ENCODE measurements around the gene ERG.

ERG gene

DNA sequence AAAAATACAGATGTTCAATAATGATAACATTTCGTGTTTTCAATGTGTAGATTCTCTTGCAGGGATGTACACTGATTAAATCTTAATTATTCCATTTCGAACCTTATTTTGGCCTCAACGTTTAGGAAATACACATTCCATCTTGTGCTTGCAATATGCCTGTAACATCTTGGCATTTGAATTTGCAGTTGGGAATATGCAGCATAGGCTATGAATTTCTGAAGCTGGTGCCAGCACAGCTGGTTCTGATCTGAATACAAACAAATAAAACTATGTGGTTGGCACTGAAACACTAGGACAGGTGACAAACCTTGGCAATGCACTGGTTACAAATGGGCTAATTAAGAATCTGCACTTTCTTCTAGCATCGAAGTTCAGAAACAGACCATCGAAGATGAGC, 108.4 kb downstream of the ERG start:
- DNase-seq (ENCODE audit: low spot score), result no peak

DNA sequence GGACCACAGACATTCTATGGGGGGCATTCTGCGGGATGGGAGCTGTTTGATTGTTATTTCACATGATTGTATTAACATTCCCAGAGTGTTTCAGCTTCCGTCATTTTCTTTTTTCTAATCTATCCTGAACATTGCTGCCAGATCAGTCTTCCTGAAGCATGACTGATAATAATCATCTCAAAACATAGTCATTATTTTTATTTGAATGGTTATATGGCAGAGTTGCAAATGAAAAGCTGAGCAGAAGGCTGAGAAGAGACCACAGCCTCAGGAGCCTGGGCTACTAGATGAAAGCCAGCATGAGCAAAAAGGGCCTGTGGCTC, 109.0 kb downstream of the ERG start:
- no peak for DNase-seq (ENCODE audit: low spot score)

DNA sequence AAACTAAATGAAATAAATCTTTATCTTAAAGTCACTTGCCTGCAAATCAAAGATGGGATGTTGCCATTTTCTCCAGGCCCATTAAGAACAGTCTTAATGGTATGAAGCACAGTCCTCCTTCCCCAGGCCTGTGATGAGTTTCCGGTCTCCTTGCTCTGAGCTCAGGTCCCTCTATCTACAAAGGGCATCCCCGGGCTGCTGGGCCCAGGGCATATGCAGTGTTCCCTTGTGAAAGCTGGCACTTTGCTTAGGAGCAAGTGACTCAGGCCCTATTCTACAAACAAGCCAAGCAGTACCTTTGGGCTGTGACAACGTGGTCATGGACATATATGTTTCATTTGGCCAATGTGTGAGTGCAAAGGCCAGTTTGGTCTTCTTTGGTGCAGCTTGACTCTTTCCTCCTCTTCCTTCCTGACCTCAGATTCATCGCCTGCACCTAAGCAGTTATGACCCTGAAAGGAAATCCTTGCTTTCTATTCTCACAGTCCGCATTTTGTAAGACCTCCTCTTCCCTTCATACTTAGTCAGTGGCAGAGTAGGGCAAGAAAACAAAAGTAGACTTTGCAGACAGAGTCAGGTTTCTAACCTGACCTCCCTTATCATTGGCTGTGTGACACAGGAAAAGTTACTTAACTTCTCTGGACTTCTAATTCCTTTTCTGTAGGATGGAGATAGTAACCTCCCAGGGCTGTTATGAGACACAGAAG, 109.5 kb downstream of the ERG start:
- no peak for DNase-seq (ENCODE audit: low spot score)

DNA sequence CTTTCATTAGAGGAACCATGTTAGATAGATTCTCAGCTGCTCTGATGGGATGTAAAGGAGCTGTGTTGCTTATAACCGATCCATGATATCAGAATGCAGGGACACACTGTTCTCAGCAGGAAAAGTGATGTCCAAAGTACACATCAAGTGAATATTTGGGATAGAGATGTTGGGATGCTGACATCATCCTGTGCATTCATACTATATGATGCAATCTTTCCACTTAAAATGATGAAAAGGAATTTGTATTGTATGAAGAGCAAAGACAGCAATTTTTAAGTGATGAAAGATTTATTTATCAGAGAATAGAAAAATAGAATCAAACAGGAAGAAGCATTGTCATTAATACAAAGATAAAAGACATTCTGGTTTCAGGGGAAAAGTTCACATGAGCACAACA, 110.1 kb downstream of the ERG start:
- no peak for DNase-seq (ENCODE audit: low spot score)

DNA sequence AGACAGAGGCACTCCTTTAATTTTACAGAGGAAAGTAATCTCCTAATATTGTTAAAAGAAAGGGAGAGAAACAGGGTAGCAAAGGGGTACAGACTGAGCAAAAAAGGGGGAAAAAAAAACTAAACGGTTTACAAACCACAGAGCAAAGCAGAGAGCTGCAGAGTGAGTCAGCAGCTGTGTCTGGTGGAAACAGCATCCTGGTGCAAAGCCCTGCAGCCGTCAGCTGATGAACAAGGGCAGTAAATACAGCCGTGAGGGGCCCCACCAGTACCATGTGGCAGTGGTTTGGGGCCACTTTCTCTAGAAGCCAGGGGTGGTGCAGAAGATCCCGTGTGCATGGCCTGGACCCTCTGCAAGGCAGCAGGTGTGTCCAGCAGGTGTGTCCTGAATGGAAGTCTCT, 111.3 kb downstream of the ERG start:
- DNase-seq (ENCODE audit: low spot score), result no peak

DNA sequence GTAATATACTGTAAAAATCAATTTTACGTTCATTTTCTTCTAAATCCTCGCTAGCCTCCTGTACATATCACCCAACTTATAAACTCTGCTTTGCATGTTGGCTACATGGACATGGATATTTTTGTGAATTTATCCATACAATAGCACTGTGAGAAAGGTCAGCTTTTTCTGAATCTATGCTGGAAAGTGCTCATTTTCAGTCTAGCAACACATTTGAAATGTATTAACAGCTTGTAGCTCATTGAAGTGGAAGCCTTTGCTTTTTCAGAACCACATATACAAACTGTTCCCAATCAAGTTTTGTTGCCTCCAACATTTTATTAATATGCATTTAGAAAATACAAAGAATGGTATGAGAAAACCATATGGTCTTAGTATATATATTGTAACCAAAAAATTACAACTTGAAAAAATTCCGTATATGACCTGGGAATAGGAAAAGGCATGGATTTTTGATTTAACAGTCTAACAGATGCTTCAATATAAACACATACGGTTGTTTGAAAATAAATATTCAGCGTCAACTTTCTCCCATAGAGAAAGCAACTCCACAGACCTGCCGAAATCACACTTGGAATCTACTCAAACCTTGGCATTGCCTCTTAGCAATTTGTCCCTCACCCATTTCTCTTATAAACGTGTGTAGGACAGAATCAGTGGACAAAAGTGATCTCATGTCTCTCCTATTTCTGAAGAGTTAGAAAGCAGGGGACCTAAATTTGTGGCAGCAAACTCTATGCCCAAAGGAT, 112.7 kb downstream of the ERG start:
- no peak for DNase-seq (ENCODE audit: low spot score)

DNA sequence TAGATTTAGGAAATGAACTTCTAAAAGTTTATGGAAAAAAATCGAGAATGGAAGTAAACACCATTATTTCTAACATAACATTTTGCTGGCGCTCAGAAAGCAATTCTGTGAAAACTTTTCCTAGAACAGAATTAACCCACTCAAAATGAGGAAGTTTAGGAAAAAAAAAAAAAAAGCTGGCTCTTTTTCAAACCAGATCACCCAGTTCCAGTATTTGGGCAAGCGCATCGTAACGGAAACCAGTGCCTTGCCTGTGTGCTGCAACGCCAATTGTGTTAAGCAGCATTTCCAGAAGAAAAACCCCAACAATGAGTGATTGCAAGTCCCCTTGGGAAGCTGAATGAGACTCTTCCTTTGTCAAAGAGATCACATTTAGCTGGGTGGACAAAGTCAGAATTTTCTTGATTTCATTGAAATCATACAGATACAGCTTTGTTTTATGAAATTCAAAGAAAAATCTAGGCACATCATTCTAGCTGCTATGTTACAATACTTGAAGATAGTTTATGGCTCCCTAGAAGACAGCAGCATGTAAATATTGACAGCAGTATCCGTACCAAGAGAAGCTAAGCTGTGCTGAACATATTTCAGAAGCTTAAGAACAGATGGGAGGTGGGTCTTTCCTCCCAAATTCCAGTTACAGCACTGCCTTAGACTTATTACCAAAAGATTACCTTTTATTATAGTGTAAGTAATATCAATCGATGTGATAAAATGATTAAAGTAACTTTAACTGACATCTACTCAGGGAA, 113.4 kb downstream of the ERG start:
- DNase-seq (ENCODE audit: low spot score), result peak; percentile 42

DNA sequence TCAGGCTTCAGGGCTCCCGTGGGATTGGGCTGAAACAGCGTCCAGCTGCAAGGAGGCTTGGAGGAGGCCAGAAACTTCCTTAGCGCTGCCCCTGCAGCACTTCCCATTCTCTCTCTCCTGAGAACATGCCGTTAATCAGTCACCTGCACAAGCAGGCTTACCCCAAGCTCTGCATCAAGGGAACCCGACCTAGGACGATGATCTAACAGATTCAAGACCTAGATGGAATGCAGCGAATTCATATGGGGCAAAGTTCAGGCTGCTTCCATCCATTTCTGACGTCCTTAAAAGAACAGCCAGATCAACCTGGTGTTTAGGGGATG, 114.1 kb downstream of the ERG start:
- no peak for DNase-seq (ENCODE audit: low spot score)

DNA sequence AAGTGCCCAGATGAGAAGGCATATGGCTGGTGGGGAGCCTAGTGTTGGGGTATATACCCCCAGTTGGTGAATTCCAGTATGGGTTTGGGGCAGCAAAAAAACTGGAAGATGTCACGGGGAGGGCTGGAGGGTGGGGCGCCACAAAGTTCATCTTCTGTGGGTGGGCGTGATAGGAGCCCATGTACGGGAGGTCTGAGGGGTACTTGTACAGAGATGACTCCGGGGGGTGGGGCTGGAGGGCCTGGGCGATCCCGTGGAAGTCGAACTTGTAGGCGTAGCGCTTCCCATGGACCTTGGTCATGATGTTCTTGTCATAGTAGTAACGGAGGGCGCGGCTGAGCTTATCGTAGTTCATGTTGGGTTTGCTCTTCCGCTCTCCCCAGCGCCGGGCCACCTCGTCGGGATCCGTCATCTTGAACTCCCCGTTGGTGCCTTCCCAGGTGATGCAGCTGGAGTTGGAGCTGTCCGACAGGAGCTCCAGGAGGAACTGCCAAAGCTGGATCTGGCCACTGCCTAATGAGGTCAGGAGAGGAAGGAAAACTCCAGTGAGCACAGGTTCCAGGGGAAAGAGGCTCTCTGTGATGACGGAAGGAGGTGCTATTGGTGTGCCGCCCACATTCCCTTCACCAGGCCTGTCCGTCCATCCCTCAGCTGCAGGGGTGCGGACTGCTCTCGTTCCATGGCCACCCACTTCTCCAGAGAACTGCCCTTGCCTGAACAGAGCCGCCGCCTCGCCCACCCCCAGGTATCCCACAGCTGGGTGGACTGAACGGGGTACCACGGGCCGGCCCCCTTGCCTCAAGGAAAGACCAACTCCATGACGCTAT, 114.7 kb downstream of the ERG start:
- no peak for DNase-seq (ENCODE audit: low spot score)

DNA sequence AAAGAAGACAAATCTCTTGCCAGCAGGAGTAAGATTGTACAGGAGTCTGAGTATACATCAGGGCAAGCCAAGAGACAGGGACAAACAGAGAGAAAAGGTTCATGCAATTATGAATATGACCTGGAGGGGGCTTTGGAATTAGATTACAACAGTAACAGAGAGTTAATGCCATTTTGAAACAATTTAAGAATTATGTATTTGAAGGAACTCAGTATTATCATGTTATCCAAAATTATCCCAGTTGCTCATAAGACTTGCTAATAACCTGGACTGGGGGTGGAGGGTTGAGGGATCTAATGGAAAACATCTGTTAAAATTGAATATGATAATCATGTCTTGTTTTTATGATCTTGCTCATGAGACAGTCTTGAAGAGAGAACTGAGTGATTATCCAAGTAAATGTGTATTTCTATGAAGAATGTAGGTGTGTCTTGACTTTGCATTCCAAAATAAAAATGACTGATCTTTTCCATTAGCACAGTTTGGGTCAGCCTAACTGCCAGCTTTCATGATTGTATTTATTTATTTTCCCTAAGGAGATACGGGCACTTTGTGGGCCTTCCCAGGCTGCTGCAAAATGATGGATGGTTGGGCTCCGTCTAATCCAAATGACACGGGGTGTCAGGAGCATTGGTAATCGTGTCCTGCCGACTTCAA, 117.7 kb downstream of the ERG start:
- no peak for DNase-seq (ENCODE audit: low spot score)

DNA sequence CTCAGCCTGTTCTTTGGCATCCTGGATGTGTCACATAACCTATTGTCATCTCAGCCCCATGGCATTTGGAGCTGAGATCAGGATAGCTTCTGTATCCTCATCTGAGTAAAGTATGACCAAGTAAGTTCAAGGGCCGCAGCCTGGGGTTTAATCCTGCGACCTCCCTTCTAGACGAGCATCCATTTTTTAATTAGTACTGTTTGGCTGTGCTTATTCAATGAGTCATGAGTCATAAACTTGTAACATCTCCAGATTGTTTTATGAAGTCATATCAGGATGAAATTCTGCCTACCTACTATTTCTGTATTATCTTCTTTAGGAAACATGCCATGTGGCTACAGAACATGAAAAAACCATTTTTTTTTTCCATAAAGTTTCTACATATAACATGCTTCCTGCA, 119.1 kb downstream of the ERG start:
- DNase-seq (ENCODE audit: low spot score), result no peak

DNA sequence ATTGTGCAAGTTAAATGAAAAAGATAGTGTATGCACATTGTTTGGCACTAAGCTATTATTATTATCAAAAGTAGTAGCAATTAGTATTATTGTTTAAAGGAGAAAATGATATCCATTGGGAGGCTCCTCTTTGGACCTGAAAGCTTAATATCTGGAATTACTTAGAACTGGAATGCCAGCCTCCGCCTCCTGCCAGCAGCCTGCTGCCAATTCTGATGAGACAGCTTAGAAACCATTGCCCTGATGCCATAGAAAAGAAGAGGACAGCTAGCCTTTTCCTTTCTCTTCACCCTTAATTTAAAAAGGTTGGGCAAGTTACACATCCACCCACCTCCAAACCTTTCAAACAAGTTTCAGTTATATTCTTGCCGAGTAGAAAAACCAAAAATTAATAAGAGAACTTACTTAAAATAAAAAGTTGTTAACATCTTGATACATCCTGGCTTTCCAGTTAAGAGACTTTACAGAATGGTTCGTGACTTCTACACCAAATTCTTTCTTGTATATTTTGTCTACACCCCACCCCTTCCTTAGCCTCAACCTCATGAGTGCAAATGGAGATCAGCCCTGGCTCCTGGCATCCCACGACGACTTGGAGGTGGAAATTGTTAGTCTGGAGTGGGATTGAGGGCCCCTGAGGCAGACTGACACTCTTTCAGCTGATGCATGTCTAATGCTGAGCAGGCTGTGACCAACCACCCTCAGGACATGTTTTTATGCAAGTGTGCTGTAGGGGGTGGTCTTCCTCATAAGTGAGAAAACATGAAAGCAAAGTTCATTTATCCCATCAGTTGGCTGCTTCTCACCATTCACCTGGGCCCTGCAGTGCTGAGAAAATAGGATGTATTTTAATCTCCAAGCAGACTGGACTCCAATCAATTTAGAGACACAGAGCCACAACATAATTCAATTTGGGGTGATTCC, 120.8 kb downstream of the ERG start:
- no peak for DNase-seq (ENCODE audit: low spot score)

DNA sequence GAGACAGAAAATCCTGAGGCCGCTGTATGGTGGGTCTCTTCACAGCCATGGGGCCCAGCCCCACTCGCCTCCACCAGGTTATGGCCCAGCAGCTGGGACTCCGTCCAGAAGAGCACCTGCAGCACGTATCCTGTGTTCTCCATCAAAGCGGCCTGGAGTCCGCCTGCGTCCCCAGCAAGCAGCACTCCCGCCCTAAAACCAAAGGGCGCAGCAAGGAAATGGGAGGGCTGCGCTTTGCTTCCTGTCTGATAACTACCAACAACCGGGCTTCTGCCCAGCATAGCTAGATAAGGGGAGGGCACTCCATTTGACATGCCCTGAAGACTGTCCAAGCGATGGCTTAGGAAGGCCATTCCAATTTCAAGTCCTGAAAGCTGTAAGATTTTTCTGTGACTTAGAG, 121.6 kb downstream of the ERG start:
- no peak for DNase-seq (ENCODE audit: low spot score)

DNA sequence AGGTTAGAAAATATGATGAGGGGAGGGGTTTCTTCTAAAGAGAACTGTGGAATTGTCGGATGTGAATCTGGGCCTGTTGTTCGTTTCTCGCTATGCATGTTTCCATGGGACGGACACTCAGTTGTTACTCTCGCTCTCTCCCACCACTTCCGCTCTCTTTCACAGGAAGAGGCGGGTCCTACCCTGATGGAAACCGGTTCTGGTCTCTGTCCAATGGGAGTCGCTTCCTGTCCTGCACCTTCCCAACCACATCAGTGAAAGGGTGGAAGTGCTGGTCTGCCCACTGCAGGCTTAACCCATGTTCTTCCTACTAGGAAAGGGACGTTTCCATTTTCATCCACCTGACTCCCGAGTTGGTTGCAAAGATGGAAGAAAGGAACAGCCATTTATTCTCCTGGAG, 122.0 kb downstream of the ERG start:
- no peak for DNase-seq (ENCODE audit: low spot score)

DNA sequence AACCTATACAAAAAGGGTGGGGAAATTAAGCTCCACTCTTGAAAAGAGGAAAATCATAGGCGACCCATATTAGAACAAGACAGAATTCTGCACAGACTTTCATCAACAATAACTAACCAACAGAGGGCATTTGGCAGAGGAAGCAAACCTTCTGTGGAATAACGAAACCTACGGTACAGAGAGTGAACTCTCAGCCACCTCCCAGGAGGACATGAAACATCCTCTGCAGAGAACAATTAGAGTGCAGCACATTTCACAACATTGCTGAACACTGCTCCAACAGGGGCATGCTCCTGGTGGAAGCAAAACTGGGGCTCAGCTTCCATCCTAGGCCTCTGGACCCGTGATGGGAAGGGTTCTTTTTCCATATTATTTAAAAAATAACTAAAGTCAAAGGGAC, 130.6 kb downstream of the ERG start:
- DNase-seq (ENCODE audit: low spot score), result no peak

DNA sequence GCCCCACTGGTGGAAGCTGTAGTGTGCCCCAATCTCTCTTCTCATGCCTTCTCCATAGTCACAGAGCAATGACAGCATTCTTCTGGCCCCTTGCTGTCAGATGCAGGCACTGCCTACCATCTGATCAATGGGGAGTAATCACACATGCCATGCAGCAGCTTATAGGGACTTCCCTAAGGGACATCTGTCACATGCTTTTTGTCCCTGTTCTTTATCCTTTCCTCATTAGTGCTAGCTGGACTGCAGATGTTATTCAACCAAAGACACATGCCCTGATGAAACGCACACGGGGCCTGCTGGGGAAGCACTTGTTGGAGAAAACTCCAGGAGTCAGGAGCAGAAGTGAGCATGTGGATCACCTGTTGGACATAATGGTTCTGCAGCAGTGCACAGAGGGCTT, 132.8 kb downstream of the ERG start:
- no peak for DNase-seq (ENCODE audit: low spot score)

DNA sequence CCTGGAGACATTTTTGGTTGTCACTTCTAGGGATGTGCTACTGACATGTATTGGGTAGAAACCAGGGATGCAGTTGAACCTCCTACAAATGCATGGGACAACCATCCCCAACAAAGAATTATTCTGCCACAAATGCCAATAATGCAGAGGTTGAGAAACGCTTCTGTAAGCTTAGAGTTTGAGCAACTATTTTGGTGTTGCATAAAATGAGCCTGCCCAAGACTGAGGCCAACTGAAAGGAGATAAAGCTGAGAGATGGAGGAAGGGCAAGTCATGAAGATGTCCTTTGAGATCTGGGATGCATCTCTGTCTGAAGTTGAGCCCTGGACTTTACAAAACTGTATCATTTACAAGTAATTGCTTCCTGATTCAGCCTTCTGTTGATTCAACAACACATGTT, 134.6 kb downstream of the ERG start:
- DNase-seq (ENCODE audit: low spot score), result no peak

DNA sequence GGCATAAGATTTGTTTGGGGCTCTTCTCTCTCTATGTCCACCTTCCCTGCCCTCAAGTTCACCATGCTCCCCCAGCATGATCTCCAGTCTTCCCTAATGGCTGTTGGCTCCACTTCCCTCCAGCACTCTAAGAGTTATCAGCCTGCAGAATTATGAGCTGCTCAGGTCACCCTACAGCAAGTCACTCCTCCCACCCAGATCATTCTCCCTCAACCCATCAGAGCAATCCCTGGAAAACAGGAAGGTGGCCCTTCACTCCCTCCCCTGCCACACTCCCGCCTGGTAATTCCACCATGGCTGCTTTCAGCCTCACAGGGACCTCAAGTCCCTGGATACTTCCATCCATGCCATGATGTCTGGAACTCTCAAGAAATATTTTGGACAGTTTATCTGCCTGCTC, 137.0 kb downstream of the ERG start:
- no peak for DNase-seq (ENCODE audit: low spot score)

DNA sequence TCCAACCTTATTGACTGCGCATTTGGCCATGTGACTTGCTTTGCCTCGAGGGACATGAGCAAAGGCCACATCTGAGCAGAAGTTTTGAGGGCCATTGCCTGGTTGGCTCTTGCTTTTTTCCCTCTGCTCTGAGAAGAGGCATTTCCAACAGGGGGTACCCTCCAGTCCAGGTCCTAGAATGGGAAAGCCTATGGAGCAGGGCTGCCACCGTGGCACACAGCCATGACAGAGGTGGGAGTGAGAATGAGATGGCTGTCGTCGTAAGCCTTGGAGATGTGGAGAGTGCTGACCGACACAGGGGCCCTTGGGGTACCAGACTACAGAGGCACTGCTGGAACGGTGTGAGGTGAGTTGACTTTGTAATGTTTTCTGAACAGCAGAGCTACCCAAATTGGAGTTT, 138.4 kb downstream of the ERG start:
- no peak for DNase-seq (ENCODE audit: low spot score)

DNA sequence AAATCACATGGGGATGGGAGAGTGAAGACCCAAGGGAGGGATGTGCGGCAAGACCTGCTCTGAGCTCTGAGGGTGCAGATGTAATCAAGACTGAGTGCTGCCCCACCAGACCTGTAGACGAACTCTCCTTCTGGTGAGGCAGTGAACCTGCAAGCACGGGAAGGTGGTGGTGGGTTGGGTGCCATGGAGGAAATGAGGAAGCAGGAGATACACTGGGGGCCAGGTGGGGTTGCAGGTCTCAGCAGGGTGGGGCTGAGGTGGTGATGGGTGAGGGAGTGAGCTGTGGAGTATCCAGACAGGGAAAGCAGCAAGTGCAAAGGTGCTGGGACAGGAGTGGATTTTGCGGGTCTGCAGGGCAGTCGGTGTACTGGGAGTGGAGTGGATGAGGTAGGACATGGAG, 139.2 kb downstream of the ERG start:
- no peak for DNase-seq (ENCODE audit: low spot score)

DNA sequence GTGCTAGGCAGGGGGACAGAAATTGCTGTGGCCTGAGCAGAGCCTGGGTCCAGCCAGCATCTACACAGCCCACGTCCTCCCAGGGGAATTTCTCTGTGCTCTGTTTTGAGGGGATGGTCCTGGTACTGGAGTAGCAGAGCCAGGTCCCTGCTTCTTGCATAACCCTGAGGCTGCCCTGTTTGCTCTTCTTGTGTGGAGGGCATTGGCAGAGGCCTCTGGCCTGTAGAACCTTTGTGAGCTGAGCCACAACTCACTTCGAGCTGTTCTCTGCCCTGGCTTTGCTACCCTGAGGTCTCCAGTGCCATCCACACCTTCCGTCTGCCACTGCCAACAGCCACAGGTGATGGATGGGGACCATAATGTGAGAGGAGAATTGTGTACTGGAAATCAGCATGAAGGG, 139.6 kb downstream of the ERG start:
- DNase-seq (ENCODE audit: low spot score), result no peak
